HK-2 (cell line): ENCODE measurements around the gene CCL2.

ENCODE experiments used
- DNase-seq: peaks from one replicate; pipeline ENCODE4 v3.0.0-alpha.2; 2018; ENCODE audit not compliant: unreplicated experiment

CCL2 gene

DNA sequence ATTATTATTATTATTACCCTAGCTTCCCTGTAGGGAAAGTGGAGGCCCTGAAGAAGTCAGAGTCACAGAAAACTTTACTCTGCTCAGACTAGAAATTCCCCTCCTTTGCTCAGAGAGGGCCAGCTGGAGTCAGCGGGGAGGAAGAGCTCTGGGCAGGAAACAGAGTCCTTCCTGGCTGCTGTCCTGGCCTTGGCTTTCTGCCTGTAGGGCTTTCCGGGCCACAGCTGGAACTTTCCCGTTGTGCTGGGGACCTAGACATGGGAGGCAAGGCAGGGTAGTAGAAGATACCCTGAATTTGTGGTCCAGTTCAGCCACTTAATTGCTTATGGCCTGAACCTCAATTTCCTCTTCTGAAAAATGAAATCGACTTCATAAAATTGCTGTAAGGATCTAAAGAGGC lies 14.0 kb upstream of the CCL2 start:
- DNase-seq = no peak

DNA sequence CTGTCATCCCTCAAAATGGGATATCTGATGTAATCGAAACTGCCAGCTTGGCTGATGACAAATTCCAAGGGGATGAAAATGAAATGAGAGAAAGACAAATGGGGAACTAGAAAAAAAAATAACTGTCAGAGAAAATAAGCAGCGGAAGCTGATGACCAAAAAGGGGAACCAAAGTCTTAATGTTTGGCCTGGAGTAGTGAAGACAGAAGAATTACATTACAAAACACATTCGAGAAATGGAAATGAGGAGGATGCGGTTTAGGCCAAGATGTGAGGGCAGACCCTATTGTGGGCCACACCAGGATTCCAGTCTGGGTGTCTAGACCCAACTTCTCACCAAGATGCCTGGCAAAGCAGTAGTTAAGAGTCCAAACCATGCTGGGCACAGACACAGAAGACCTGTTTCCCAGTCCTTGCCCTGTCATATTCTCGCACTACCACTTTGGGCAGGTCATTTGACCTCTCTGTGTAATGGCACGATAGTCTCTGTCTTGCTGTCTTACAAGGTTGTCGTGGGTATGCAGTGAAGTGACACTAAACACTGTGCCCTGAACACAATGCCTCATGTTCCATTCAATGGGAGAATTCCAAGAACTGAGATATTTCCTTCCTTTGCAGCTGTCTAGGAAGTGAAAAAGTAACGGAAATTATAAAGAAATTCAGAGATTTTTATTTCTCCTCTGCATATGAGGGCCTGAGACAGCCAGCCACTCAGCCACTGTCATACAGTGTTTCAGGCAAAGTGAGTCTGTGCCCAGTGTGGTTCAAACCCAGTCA lies 12.3 kb upstream of the CCL2 start:
- no peak for DNase-seq

GRCh38 chr17:34243364-34244320 lies 11.4 kb upstream of the CCL2 start:
- no peak for DNase-seq

DNA sequence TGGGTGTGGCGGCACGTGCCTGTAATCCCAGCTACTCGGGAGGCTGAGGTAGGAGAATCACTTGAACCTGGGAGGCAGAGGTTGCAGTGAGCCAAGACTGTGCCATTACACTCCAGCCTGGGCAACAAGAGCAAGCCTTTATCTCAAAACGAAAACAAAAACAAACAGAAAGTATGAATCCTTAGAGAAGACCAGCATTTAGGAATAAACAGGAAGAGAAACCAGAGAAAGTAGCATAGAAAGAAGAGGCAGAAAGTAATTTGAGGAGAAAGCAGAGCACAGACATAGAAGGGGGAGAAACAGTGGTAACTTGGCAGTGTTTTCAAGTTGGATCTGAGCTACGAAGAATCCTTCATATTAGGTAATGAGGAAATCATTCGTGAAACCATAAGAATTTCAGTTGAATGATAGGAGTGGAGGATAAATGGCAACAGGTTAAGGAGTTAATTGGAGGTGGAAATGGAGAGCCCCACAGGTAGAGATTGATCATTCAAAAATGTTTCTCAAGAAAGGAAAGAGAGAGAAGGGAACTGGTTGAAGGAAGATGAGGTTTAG lies 9.7 kb upstream of the CCL2 start:
- DNase-seq = no peak

GRCh38 chr17:34246446-34246845 lies 8.6 kb upstream of the CCL2 start:
- no peak for DNase-seq

GRCh38 chr17:34246881-34247280 lies 8.2 kb upstream of the CCL2 start:
- DNase-seq = no peak

GRCh38 chr17:34248511-34249024 lies 6.5 kb upstream of the CCL2 start:
- no peak for DNase-seq

DNA sequence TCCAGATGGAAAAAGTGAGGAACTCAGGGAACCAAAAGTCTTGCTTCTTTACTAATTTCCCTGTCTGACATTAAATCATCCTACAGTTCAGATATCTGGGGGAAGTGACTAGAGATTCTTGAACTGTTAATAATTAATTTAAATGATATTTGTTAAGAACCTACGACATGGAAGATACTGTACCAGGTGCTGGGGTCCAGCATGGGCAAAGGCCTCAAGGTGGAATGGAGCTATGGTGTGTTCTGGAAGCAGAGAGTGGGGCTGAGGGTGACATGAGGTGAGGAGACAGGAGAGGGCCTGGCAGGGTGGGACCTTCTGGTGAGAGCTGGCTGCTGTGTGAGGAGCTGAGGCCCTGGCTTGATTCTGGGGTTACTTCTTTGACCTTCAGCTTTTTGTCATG lies 6.0 kb upstream of the CCL2 start:
- no peak for DNase-seq

GRCh38 chr17:34249478-34249877 lies 5.6 kb upstream of the CCL2 start:
- no peak for DNase-seq

GRCh38 chr17:34251186-34251585 lies 3.9 kb upstream of the CCL2 start:
- DNase-seq = no peak

GRCh38 chr17:34252095-34252443 lies 3.0 kb upstream of the CCL2 start:
- no peak for DNase-seq

DNA sequence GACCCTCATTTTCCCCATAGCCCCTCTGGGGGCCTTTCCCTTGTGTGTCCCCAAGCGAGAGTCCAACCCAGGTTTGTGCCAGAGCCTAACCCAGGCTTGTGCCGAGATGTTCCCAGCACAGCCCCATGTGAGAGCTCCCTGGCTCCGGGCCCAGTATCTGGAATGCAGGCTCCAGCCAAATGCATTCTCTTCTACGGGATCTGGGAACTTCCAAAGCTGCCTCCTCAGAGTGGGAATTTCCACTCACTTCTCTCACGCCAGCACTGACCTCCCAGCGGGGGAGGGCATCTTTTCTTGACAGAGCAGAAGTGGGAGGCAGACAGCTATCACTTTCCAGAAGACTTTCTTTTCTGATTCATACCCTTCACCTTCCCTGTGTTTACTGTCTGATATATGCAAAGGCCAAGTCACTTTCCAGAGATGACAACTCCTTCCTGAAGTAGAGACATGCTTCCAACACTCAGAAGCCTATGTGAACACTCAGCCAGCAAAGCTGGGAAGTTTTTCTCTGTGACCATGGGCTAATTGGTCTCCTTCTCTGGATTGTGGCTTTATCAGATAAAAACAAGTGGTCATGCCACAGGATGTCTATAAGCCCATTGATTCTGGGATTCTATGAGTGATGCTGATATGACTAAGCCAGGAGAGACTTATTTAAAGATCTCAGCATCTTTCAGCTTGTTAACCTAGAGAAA lies 2.5 kb upstream of the CCL2 start:
- peak; percentile 61 for DNase-seq

DNA sequence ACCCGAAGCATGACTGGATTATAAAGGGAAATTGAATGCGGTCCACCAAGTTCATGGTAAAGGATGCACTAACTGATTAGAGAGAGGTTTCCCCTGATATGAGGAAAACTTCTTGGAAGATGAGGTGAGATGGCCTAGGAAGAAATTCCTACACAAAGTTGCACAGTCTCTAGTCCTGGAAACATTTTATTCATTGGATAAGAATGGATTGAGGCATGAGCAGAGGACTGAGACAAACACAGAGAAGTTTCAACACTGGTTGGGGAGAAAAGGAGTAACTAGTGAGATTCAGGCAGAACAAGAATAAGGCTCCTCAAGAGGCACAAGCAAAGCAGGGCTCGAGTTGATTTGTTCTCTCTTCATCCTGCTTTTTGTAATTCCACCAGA lies 2.0 kb upstream of the CCL2 start:
- no peak for DNase-seq

DNA sequence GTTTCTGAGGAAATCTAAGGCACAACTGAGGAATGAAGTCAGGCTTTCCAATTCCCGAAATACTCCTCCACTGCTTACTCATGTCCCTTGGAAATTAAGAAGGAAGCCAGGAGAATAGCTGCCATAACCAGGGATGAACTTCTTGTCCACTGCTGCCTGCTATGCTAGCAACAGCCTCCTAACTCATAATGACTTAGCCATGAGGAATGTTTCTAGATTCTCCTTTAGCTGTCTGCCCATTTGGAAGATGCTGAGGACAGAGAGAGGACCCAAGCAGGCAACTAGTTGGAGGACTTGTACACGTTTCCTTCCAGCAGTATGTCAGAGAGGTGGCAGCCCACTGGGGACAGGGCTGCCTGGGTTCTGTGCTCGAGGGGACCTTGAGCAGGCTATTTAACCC lies 939 bp upstream of the CCL2 start:
- no peak for DNase-seq

DNA sequence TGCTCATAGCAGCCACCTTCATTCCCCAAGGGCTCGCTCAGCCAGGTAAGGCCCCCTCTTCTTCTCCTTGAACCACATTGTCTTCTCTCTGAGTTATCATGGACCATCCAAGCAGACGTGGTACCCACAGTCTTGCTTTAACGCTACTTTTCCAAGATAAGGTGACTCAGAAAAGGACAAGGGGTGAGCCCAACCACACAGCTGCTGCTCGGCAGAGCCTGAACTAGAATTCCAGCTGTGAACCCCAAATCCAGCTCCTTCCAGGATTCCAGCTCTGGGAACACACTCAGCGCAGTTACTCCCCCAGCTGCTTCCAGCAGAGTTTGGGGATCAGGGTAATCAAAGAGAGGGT lies 272 bp downstream of the CCL2 start:
- DNase-seq = no peak

GRCh38 chr17:34255841-34256240 lies 756 bp downstream of the CCL2 start:
- no peak for DNase-seq

DNA sequence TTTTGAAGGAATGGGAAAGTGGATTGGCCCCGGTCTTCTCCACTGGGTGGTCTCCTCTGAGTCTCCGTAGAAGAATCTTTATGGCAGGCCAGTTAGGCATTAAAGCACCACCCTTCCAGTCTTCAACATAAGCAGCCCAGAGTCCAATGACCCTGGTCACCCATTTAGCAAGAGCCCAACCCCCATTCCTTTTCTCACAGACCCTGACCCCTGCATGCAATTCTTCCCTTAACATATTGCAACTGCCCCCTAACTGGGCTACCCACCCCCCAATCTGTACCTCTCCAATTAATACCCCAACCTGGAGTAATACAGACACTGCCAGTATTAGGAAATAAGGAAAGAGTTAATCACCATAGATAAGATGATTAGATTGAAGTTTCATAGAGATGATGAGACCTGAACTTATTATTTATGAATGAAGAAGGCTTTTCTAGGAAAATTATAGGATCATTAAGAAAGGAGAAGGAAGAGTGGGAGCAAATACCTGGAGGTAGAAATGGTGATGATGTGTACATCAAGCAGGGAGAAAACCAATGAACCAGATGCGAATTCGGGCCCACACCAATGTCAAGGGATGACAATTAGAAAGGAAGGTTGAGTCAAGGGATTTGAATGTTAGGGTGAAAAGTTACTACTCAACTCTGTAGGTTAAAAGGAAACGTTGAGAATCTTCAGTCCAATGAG lies 2.4 kb downstream of the CCL2 start:
- DNase-seq = no peak

GRCh38 chr17:34257986-34258326 lies 2.9 kb downstream of the CCL2 start:
- DNase-seq = no peak

- no peak for DNase-seq
Measured at GRCh38 chr17:34259146-34259545, 4.1 kb downstream of the CCL2 start.

- DNase-seq = no peak
Measured at GRCh38 chr17:34260861-34261260, 5.8 kb downstream of the CCL2 start.

DNA sequence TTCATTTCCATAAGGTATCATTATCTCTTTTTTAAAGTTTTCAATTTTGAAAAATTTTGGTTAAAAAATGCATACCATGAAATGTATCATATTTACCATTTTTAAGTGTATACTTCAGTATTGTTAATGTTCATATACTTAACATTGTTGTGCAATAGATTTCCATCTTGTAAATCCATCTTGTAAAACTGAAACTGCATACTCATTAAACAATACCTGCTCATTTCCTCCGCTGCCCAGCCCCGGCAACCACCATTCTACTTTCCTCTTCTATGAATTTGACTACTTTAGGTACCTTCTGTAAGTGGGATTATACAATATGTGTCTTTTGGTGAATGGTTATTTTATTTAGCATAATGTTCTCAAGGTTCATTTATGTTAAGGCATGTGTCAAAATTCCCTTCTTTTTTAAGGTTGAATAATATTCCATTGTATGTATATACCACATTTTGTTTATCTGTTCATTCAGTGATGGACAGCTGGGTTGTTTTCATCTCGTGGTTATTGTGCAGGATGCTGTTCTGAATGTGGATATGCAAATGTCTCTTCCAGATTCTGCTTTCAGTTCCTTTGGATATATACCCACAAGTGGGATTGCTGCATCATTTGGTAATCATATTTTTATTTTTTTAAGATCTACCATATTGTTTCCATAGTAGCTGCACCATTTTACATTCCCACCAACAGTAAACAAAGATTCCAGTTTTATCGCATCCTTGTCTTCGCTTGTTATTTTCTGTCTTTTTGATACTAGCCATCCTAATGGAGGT lies 6.7 kb downstream of the CCL2 start:
- DNase-seq = no peak
